NCI-H524 treated with DMSO at 0.1 percent for 48 hours (cell line): Measurements from ENCODE around the gene NNAT.
A peak's percentile ranks its signal among the peaks of the same experiment; 100 is the strongest.

Experiments
- DNase-seq: peaks from one replicate; lab custom pipeline; 2025; lab: John Stamatoyannopoulos, UW

The NNAT gene

DNA sequence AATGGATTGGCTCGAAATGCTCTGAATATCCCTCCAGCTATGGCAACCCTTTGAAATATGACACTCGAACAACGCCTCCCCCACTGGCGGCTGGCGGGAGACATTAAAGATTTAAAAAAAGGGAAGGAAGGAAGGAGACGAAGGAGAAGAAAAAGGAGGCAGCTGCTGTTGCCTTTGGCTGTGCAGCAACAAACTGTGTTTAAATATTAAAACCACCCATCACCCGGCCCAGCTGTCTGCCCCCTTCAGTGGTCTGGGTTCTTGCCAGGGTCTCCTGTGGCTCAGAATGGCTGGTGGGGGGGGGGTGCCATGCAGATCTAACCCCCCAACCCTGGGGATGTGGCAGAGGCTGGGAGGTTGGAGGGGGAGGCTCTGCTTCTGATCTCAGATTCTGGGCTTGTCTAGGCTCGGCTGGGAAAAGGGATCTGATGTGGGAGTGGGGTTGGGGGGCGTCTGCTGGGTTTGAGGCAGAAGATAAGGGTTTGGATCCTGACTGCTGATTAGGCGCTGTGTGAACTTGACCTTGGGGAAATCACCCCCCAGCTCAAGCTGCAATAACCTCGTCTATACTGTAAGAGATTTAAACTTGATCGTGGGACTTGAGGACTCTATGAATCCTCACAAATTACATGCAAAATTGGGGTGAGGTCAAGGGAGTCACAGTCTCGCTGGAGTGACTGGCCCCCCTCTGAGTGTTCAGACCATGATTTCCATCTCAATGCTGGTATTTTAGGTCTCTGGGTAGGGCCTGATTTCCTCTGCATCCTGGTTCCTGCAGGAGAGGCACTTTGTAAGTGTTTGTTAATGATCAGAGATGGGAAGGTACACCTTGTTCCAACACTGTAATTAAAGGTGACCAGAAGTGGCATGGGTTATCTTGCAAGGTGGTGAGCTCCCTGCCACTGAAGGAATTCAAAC is 46.9 kb downstream of the NNAT start:
- DNase-seq = peak; percentile 55

DNA sequence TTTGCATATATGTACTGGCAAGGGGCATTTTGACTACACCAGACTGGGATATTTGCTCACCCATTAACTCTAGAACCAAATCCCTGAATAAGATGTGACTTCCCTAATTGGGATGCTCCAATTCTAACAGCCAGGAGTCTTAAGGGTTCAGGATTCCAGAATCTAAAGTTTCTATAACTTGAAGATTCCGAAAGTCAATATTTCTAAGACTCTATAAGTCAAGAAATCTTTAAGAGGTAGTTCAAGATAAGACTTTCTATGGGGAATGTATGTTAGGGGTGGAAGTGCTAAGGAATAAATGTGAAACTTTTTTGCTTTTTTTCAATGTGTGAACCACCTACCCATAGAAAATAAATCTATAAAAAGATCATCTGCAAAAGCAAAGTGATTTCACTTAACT is 49.4 kb downstream of the NNAT start:
- DNase-seq = no peak

DNA sequence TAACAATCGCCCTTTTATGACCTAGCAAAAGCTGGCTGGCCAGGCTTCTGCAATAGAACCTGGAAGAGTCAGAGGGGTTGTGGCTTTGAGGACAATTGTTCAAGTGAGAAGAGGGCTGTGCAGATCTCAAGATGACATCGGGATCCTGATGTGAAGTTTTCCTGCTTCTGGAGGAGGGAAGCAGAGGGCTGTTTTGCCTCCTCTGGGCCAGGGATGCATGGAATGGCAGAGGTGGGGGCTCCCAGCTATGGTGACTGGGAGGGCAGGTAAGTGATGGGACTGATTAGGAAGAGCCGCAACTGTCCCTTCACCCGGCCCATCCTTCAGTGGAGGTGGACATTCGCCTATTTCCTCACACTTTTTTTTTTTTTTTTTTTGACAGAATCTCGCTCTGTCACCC is 50.0 kb downstream of the NNAT start:
- DNase-seq = no peak
